HepG2 (cell line): Measurements from ENCODE around the gene TEKT2. TPM values are rescaled to one million over a fixed set of nuclear protein-coding genes. Genes with fewer than 3 reads are reported as not detected.

ENCODE experiments used
- CAMTA2 ChIP-seq: sonication (generic); formaldehyde crosslinking; IDR thresholded peaks from 2 replicates; pipeline ENCODE4 v1.4.0; 2020; ENCODE audit warnings: mild to moderate bottlenecking, missing genetic modification reagents, borderline replicate concordance
- GTF3A ChIP-seq: sonication (generic); formaldehyde crosslinking; conservative IDR thresholded peaks from 2 replicates; pipeline ENCODE4 v1.4.0; 2020; ENCODE audit warnings: mild to moderate bottlenecking, missing genetic modification reagents
- HMG20B ChIP-seq: conservative IDR thresholded peaks from 2 replicates; pipeline ENCODE4 v1.6.1; 2016; ENCODE audit warnings: missing genetic modification reagents, missing compliant biosample characterization
- IRF2 ChIP-seq: IDR thresholded peaks from 2 replicates; pipeline ENCODE4 v1.6.1; 2018; ENCODE audit warnings: missing genetic modification reagents, missing compliant biosample characterization
- MED1 ChIP-seq: sonication (generic); formaldehyde crosslinking; IDR thresholded peaks from 2 replicates; pipeline ENCODE4 v1.4.0; 2020; ENCODE audit warnings: missing genetic modification reagents
- NFKB2 ChIP-seq: sonication (generic); formaldehyde crosslinking; IDR thresholded peaks from 2 replicates; pipeline ENCODE4 v1.4.0; 2020; ENCODE audit warnings: missing genetic modification reagents, borderline replicate concordance
- PHF20 ChIP-seq: sonication (generic); formaldehyde crosslinking; IDR thresholded peaks from 2 replicates; pipeline ENCODE4 v1.5.0; 2020; ENCODE audit warnings: mild to moderate bottlenecking, missing genetic modification reagents
- PRPF4 ChIP-seq: fragments of 200-400 bp; formaldehyde crosslinking; IDR thresholded peaks from 2 replicates; pipeline ENCODE4 v1.6.1; 2016; ENCODE audit warnings: low read length, low read depth; ENCODE audit not compliant: poor library complexity, severe bottlenecking
- U2AF1 ChIP-seq: fragments of 200-400 bp; formaldehyde crosslinking; optimal IDR thresholded peaks from 2 replicates; pipeline ENCODE3; 2017; ENCODE audit warnings: mild to moderate bottlenecking, low read depth, low read length
- ZIK1 ChIP-seq: sonication (generic); formaldehyde crosslinking; IDR thresholded peaks from 2 replicates; pipeline ENCODE4 v1.5.0; 2020; ENCODE audit warnings: mild to moderate bottlenecking, low read depth, missing genetic modification reagents, borderline replicate concordance
- ZNF101 ChIP-seq: sonication (generic); formaldehyde crosslinking; IDR thresholded peaks from 2 replicates; pipeline ENCODE4 v1.4.0; 2020; ENCODE audit warnings: mild to moderate bottlenecking, low read depth, missing genetic modification reagents, borderline replicate concordance
- polyA plus RNA-seq, 8 experiments: library from polyadenylated mRNA; depleted of rRNA in 3 of 8; stranded (reverse) in 7 of 8; unstranded in 1 of 8; fragments of >200 nt; fragmentation: Illumina TruSeq in 4 of 8; extraction: Trizol in 4 of 8; gene quantifications; 2 replicates each; pipeline versions ENCODE4 v1.2.1 to v1.2.3, GENCODE V29; 2011 to 2016; ENCODE audit warnings: low read depth in 4 of 8, missing spikeins in 1 of 8, mixed read lengths in 1 of 8; ENCODE audit not compliant: insufficient read depth in 1 of 8
- total RNA-seq, 5 experiments: library from RNA; depleted of rRNA; stranded (reverse); fragments of >200 nt; fragmentation: Illumina TruSeq; extraction: Trizol; gene quantifications; 2 replicates each; pipeline ENCODE4 v1.2.3, GENCODE V29; 2016; ENCODE audit warnings: low read depth in 1 of 5
- TF ChIP-seq, protein P1 (sequence below), 2 experiments: fragments of 450-650 bp in 1 of 2; sonication (generic) in 1 of 2; formaldehyde crosslinking in 1 of 2; IDR thresholded peaks; 2 replicates each; pipeline versions ENCODE4 v1.6.1 to v1.8.0; 2016 to 2022; ENCODE audit warnings: antibody characterized with exemption in 1 of 2, mild to moderate bottlenecking in 1 of 2, missing genetic modification reagents in 1 of 2
- TF ChIP-seq, protein P2 (sequence below): sonication (generic); formaldehyde crosslinking; conservative IDR thresholded peaks from 2 replicates; pipeline ENCODE4 v1.4.0; 2020; ENCODE audit warnings: missing genetic modification reagents
- TF ChIP-seq, protein P3 (sequence below): sonication (generic); formaldehyde crosslinking; IDR thresholded peaks from 2 replicates; pipeline ENCODE4 v1.4.0; 2020; ENCODE audit warnings: missing genetic modification reagents

TEKT2 gene
- total and polyA plus RNA-seq, 2 of the 13 experiments (the other 11 are each of a cell fraction or from before 2014, with no cell fraction given): 0.31 to 0.38 TPM

DNA sequence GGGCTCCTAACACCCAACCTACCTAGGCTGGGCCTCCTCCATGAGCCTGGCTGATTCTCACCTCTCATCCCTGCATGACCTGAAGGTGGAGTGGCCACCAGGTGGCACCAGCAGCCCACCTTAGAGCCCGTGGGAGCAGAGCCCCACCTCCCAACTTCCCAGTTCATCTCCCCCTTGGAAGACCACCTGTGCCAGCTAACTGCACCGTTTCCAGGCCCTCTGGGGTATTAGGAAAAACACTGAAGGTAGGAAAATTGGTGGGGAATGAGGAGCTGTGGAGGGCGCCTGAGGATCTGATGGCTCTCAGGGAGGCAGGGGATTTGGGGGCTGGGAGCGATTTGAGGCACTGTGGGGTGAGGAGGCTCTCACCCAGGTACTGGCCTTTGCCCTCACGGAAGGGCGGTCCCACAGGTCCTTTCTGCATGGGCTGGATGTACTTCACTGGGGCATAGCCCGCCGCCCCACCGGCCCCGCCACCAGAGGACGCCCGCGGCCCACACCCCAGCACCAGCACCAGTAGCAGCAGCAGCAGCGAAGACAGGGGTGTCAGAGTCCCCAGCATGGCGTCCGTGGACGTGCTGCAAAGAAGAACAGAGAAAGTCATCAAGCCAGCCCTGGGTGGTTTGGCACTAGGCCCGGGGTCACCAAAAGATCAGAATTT is 15.9 kb downstream of the TEKT2 start (continued):
- TF ChIP-seq, protein P1, sequence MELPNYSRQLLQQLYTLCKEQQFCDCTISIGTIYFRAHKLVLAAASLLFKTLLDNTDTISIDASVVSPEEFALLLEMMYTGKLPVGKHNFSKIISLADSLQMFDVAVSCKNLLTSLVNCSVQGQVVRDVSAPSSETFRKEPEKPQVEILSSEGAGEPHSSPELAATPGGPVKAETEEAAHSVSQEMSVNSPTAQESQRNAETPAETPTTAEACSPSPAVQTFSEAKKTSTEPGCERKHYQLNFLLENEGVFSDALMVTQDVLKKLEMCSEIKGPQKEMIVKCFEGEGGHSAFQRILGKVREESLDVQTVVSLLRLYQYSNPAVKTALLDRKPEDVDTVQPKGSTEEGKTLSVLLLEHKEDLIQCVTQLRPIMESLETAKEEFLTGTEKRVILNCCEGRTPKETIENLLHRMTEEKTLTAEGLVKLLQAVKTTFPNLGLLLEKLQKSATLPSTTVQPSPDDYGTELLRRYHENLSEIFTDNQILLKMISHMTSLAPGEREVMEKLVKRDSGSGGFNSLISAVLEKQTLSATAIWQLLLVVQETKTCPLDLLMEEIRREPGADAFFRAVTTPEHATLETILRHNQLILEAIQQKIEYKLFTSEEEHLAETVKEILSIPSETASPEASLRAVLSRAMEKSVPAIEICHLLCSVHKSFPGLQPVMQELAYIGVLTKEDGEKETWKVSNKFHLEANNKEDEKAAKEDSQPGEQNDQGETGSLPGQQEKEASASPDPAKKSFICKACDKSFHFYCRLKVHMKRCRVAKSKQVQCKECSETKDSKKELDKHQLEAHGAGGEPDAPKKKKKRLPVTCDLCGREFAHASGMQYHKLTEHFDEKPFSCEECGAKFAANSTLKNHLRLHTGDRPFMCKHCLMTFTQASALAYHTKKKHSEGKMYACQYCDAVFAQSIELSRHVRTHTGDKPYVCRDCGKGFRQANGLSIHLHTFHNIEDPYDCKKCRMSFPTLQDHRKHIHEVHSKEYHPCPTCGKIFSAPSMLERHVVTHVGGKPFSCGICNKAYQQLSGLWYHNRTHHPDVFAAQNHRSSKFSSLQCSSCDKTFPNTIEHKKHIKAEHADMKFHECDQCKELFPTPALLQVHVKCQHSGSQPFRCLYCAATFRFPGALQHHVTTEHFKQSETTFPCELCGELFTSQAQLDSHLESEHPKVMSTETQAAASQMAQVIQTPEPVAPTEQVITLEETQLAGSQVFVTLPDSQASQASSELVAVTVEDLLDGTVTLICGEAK (IDR thresholded peaks at IDR 0.05): no peak
- TF ChIP-seq, protein P1 (CRISPR knock-in tag; IDR thresholded peaks at IDR 0.05): no peak
- TF ChIP-seq PHF20 (CRISPR knock-in tag): no peak
- TF ChIP-seq PRPF4: no peak
- TF ChIP-seq U2AF1: no peak
- TF ChIP-seq ZNF101 (CRISPR knock-in tag): no peak
- 0 out of 2 replicates have a peak, but pooled peaks have one; percentile 34 for TF ChIP-seq NFKB2 (CRISPR knock-in tag)
- no peak for TF ChIP-seq ZIK1 (CRISPR knock-in tag)
- TF ChIP-seq, protein P2, sequence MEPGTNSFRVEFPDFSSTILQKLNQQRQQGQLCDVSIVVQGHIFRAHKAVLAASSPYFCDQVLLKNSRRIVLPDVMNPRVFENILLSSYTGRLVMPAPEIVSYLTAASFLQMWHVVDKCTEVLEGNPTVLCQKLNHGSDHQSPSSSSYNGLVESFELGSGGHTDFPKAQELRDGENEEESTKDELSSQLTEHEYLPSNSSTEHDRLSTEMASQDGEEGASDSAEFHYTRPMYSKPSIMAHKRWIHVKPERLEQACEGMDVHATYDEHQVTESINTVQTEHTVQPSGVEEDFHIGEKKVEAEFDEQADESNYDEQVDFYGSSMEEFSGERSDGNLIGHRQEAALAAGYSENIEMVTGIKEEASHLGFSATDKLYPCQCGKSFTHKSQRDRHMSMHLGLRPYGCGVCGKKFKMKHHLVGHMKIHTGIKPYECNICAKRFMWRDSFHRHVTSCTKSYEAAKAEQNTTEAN (CRISPR knock-in tag): no peak
- no peak for TF ChIP-seq GTF3A (CRISPR knock-in tag)
- no peak for TF ChIP-seq HMG20B (CRISPR knock-in tag)
- TF ChIP-seq CAMTA2 (CRISPR knock-in tag): 0 out of 2 replicates have a peak, but pooled peaks have one; percentile 52
- TF ChIP-seq MED1 (CRISPR knock-in tag): 0 out of 2 replicates have a peak, but pooled peaks have one; percentile 18
- TF ChIP-seq, protein P3, sequence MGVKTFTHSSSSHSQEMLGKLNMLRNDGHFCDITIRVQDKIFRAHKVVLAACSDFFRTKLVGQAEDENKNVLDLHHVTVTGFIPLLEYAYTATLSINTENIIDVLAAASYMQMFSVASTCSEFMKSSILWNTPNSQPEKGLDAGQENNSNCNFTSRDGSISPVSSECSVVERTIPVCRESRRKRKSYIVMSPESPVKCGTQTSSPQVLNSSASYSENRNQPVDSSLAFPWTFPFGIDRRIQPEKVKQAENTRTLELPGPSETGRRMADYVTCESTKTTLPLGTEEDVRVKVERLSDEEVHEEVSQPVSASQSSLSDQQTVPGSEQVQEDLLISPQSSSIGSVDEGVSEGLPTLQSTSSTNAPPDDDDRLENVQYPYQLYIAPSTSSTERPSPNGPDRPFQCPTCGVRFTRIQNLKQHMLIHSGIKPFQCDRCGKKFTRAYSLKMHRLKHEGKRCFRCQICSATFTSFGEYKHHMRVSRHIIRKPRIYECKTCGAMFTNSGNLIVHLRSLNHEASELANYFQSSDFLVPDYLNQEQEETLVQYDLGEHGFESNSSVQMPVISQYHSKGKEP (CRISPR knock-in tag): no peak
- 0 out of 2 replicates have a peak, but pooled peaks have one; percentile 20 for TF ChIP-seq IRF2 (CRISPR knock-in tag)
